Measurements from ENCODE around the gene ATF6B. TPM values are rescaled to one million over a fixed set of nuclear protein-coding genes. Genes with fewer than 3 reads are reported as not detected.
"Not testable (repeated sequence)": the region's sequence is repeated elsewhere in the genome, so short reads cannot be mapped to it uniquely, and the experiment has no call there.

The ATF6B gene
- total and polyA plus RNA-seq, 4 donors, result 20.4 to 99.9 (median 56.6) TPM

DNA sequence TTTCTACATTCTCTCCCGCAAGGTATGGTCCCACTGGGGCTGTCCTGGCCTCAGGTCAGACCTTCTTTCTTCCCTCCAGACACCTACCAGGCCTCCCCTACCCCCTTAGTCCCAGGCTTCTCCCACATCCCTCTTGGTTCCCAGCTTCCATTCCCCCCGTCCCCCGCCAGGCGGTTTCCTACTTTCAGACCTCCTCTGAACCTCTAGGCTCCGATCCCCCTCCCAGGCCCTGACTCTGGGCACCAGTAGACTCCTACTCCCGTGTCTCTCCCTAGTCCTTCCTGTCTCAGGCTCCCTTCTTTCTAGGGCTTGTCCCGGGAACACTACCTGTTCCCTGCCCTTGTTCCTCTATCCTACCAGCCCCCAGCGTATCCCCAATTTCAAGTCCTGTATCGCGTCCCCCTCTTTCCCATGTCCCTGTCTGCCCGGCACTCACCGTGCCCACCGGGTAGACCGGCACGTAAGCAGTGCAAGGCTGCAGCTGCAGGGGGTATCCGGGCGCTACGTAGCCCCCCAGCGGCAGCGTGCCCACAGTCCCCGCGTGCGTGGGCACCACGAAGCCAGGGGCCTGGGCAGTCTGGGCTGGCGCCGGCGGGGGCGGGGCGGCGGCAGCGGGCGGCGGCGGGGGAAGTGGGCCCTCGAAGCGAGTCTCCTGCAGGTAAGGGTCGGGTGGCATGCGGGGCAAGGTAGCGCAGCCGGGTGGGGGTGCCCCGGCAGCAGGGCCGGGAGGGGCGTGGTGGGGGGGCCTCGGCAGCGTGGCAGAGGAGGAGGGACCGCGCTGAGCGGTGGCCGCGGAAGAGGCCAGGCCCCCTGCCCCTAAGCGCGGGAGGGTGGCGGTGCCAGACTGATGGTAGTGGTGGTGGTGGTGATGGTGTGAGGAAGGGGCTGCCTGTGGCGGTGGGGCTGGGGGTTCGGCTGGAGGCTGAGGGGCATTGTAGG lies 22.2 kb upstream of the ATF6B start:
- Histone ChIP-seq H3K4me1 (ENCODE audit: control insufficient read depth, insufficient read depth, low read length) (peaks cover 57% of the 10 kb centered on the region), H3K27ac (ENCODE audit: low read depth, low read length) (no peak overlapping the region), H3K9me3 (ENCODE audit: control insufficient read depth, insufficient read depth, low read length) (no peaks in the 10 kb centered on the region), H3K4me3 (ENCODE audit: low read depth, low read length) (peak overlapping the region; percentile 16), H3K27me3 (ENCODE audit: control insufficient read depth, insufficient read depth, low read length) (peaks cover 19% of the 10 kb centered on the region), H3K36me3 (ENCODE audit: control insufficient read depth, insufficient read depth, low read length) (peaks cover 8% of the 10 kb centered on the region)
- no peak for DNase-seq (ENCODE audit: low read depth in 4 of 6, low spot score in 6 of 6)
- 12% methylated on average over 55 of the region's 55 CpGs for WGBS (ENCODE audit: insufficient coverage)

DNA sequence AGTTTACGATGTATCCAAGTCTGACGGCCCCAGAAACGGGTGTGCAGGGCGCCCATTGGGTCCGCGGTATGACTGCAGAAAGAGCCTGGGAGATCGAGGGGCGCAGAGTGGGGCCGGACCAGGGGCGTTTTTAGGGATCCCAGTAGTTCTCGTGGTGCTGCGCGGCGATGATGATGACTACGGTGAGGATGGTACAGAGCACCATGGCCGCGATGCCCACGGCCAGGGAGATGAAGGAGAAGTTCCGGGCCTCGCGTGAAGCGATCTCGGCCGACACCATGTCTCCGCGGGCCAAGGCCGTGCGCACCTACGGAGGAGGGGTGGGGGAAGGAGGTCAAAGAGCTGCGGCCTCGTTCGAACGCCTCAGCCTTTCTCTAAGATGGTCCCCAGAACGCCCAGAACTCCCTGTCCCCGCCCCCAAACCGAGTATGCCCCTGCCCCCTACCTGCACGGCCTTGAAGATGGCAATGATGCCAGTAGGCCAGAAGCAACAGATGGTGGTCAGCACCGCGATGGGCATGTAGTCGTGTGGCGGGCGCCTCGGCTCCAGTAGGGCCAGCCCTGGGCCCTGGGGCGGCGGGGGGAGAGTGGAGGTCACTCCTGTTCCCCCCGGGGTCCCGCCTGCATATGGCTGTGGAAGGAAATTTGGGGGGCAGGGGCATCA lies 21.2 kb upstream of the ATF6B start:
- H3K27ac ChIP-seq (ENCODE audit: low read depth, low read length), result no peak overlapping the region
- H3K27me3 ChIP-seq (ENCODE audit: control insufficient read depth, insufficient read depth, low read length), result peaks cover 19% of the 10 kb centered on the region
- peak overlapping the region; percentile 43 for H3K4me3 ChIP-seq (ENCODE audit: low read depth, low read length)
- 20% methylated on average over 38 of the region's 47 CpGs for WGBS (ENCODE audit: insufficient coverage)
- DNase-seq (ENCODE audit: low read depth in 4 of 6, low spot score in 6 of 6), result no peak
- peaks cover 48% of the 10 kb centered on the region for H3K4me1 ChIP-seq (ENCODE audit: control insufficient read depth, insufficient read depth, low read length)
- H3K36me3 ChIP-seq (ENCODE audit: control insufficient read depth, insufficient read depth, low read length), result peaks cover 8% of the 10 kb centered on the region
- H3K9me3 ChIP-seq (ENCODE audit: control insufficient read depth, insufficient read depth, low read length), result no peaks in the 10 kb centered on the region

DNA sequence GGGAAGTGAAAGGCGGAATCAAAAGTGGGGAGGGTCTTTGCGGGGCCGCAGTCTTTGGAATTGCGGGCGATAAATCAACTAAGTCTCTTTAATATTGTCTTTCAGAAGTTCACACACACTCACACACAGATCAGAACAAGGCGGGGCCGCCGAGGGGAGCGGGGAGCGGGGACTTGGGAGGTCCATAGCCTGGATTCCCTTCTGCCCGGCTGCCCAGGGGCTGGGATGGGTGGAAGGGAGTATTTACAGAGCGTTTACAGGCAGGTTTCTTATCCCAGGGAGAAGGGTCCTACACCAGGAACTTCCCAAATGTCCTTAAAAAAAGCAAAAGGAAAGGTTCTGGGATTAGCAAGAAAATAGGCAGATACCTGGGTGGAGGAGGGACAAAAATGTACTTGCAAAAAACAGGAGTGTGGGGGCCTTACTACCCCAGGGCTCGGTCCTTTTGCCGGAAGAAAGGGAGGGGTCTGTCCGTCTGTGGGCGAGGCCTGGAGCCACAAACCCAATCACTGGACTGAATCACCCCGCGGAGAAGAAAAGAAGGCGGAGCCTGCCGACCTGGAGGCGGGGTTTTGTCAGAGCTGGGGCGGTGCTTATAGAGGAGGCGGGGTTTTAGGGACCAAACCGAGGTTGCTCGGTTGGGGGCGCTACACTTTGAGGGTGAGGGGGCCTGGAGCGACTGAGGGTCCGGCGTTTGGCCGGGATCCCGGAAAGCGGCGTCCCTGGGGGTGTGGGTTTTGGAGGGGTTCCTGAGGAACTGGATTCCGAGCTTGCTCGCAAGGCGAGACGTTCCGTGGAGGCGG lies 20.4 kb upstream of the ATF6B start:
- H3K4me3 ChIP-seq (ENCODE audit: low read depth, low read length), result peak overlapping the region; percentile 43
- H3K36me3 ChIP-seq (ENCODE audit: control insufficient read depth, insufficient read depth, low read length), result peaks cover 8% of the 10 kb centered on the region
- no peak overlapping the region for H3K27ac ChIP-seq (ENCODE audit: low read depth, low read length)
- 8% methylated on average over 29 of the region's 39 CpGs for WGBS (ENCODE audit: insufficient coverage)
- H3K27me3 ChIP-seq (ENCODE audit: control insufficient read depth, insufficient read depth, low read length), result peaks cover 19% of the 10 kb centered on the region
- peaks cover 46% of the 10 kb centered on the region for H3K4me1 ChIP-seq (ENCODE audit: control insufficient read depth, insufficient read depth, low read length)
- peak in 3 of 6 donors; percentile 22 to 89 (median 86) for DNase-seq (ENCODE audit: low read depth in 4 of 6, low spot score in 6 of 6)
- no peaks in the 10 kb centered on the region for H3K9me3 ChIP-seq (ENCODE audit: control insufficient read depth, insufficient read depth, low read length)

DNA sequence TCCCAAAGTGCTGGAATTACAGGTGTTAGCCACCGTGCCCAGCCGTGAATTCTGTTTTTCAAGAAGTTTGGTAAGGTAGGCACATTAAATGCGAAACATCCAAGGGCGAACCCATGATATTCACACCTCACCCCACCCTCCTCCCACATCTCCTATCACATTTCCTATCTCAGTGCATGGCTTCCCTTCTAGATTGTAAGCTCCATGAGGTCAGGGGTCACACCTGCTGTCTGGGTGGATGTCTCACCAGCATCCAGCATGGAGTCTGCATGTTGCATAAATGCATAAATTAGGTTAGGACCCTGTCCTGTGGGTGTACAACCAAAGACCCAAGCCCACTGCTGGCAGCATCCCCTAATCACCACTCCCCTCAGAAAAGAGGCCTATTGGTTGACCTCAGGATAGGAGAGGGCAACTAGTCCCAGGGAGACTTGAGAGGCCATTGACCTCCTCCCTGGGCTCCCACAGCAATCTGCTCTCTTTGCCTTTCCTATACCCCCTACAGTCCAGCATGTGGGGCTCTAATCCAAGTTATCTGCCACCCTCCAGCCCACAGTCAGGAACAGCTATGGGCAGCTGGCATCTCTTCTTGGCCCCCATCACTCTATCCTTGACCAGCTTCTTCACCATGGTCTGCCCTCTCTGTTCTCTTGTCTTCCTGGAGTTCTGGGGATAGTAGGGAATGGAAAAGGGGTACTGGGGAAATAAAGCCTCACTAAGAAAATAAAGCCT lies 19.5 kb upstream of the ATF6B start:
- peaks cover 37% of the 10 kb centered on the region for H3K4me1 ChIP-seq (ENCODE audit: control insufficient read depth, insufficient read depth, low read length)
- no peaks in the 10 kb centered on the region for H3K9me3 ChIP-seq (ENCODE audit: control insufficient read depth, insufficient read depth, low read length)
- H3K27me3 ChIP-seq (ENCODE audit: control insufficient read depth, insufficient read depth, low read length), result peaks cover 19% of the 10 kb centered on the region
- H3K36me3 ChIP-seq (ENCODE audit: control insufficient read depth, insufficient read depth, low read length), result peaks cover 8% of the 10 kb centered on the region
- no peak for DNase-seq (ENCODE audit: low read depth in 4 of 6, low spot score in 6 of 6)
- no peak overlapping the region for H3K4me3 ChIP-seq (ENCODE audit: low read depth, low read length)
- WGBS (ENCODE audit: insufficient coverage), result no CpG with 5 or more reads among the region's 4 CpGs
- H3K27ac ChIP-seq (ENCODE audit: low read depth, low read length), result no peak overlapping the region

DNA sequence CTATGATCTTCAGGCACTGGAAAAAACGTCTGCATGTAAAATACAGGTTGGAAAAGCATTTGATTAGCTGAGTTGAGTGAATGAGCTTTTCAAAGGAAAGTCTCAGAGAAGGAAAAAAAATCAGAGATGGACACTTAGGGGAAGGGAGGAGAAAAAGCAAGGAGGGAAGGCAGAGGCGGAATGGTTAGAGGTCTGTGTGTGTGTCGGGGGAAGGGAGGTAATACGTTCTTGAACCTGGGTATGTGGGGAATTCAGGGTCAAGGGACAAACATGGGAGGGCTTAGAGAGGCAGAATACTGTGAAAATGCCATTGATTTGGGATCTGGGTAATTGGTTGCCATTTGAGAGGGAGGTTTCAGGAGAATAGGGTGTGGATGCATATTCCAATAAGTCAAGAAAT lies 18.6 kb upstream of the ATF6B start:
- Histone ChIP-seq H3K27me3 (ENCODE audit: control insufficient read depth, insufficient read depth, low read length) (peaks cover 19% of the 10 kb centered on the region), H3K36me3 (ENCODE audit: control insufficient read depth, insufficient read depth, low read length) (peaks cover 8% of the 10 kb centered on the region), H3K9me3 (ENCODE audit: control insufficient read depth, insufficient read depth, low read length) (no peaks in the 10 kb centered on the region), H3K4me1 (ENCODE audit: control insufficient read depth, insufficient read depth, low read length) (peaks cover 29% of the 10 kb centered on the region), H3K4me3 (ENCODE audit: low read depth, low read length) (no peak overlapping the region), H3K27ac (ENCODE audit: low read depth, low read length) (no peak overlapping the region)
- 38% methylated on average over 4 of the region's 4 CpGs for WGBS (ENCODE audit: insufficient coverage)
- DNase-seq (ENCODE audit: low read depth in 4 of 6, low spot score in 6 of 6), result no peak

DNA sequence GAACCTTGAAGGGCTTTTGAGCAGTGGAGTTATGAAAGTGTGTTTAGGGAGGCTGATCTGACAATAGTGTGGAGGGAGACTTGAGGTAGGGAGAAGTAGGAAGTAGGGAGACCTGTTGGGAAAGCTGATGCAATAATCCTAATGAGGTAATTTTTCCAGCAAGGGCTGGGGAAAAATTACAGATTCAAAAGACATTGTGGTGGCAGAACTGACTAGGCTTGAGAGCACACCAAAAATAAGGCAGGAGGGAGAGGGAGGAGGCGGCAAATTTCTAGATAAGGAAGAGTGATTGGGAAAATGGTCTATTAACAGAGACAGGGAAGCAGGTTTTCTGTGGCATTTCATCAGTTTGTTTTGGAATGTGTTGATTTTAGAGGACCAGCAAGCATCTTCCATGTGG lies 18.2 kb upstream of the ATF6B start:
- 100% methylated on average over 1 of the region's 1 CpG for WGBS (ENCODE audit: insufficient coverage)
- Histone ChIP-seq H3K27me3 (ENCODE audit: control insufficient read depth, insufficient read depth, low read length) (peaks cover 19% of the 10 kb centered on the region), H3K27ac (ENCODE audit: low read depth, low read length) (no peak overlapping the region), H3K36me3 (ENCODE audit: control insufficient read depth, insufficient read depth, low read length) (peaks cover 8% of the 10 kb centered on the region), H3K4me3 (ENCODE audit: low read depth, low read length) (no peak overlapping the region), H3K9me3 (ENCODE audit: control insufficient read depth, insufficient read depth, low read length) (no peaks in the 10 kb centered on the region), H3K4me1 (ENCODE audit: control insufficient read depth, insufficient read depth, low read length) (peaks cover 25% of the 10 kb centered on the region)
- DNase-seq (ENCODE audit: low read depth in 4 of 6, low spot score in 6 of 6), result no peak

DNA sequence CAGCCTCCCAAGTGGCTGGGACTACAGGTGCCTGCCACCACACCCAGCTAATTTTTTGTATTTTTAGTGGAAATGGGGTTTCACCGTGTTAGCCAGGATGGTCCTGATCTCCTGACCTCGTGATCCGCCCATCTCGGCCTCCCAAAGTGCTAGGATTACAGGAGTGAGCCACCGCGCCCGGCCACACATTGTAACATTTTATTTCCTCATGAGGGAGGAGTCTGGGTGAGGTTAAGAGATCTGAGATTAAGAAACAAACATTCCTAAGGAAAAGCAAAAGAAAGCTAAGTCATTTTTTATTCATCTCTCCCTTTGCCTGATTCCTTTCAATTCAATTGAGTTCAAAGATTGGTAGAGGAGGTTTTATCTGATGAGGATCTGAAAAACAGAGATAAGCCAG lies 16.2 kb upstream of the ATF6B start:
- peaks cover 11% of the 10 kb centered on the region for H3K4me1 ChIP-seq (ENCODE audit: control insufficient read depth, insufficient read depth, low read length)
- WGBS (ENCODE audit: insufficient coverage), result no CpG with 5 or more reads among the region's 7 CpGs
- H3K9me3 ChIP-seq (ENCODE audit: control insufficient read depth, insufficient read depth, low read length); H3K27ac ChIP-seq (ENCODE audit: low read depth, low read length); H3K4me3 ChIP-seq (ENCODE audit: low read depth, low read length); H3K27me3 ChIP-seq (ENCODE audit: control insufficient read depth, insufficient read depth, low read length); DNase-seq (ENCODE audit: low read depth in 4 of 6, low spot score in 6 of 6); H3K36me3 ChIP-seq (ENCODE audit: control insufficient read depth, insufficient read depth, low read length): not testable (repeated sequence)

DNA sequence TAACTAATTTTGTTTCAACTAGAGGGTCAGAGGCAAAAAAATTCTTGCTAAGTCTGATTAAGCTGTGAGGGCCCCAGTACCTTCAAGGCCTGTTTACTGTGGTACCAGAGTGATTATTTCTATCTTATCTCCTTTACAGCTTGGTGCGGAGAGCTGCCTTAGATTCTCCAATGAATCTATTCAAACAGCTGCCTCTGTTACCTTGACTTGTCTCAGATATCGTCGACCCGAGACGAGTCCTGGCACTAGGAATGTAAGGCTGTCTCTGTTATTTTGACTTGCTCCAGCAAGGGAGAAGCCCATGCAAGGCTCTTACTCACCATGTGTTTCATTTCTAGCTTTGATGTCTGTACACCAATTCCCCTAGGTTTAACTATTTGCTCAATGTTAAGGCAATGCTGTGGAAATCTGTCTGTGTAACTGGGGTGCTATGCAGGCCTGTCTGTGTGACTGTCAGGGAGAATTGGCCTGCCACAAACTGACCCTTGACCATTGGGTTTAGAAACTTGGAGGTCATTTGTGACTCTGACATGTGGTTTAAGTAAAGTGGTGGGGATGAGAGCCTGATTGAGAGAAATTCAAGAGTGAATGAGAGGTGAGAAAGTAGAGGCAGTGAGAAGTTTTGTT lies 12.5 kb upstream of the ATF6B start:
- no peaks in the 10 kb centered on the region for H3K4me1 ChIP-seq (ENCODE audit: control insufficient read depth, insufficient read depth, low read length)
- no peak for DNase-seq (ENCODE audit: low read depth in 4 of 6, low spot score in 6 of 6)
- H3K4me3 ChIP-seq (ENCODE audit: low read depth, low read length), result no peak overlapping the region
- no peaks in the 10 kb centered on the region for H3K9me3 ChIP-seq (ENCODE audit: control insufficient read depth, insufficient read depth, low read length)
- H3K27ac ChIP-seq (ENCODE audit: low read depth, low read length), result no peak overlapping the region
- no peaks in the 10 kb centered on the region for H3K27me3 ChIP-seq (ENCODE audit: control insufficient read depth, insufficient read depth, low read length)
- WGBS (ENCODE audit: insufficient coverage), result 87% methylated on average over 4 of the region's 5 CpGs
- no peaks in the 10 kb centered on the region for H3K36me3 ChIP-seq (ENCODE audit: control insufficient read depth, insufficient read depth, low read length)

DNA sequence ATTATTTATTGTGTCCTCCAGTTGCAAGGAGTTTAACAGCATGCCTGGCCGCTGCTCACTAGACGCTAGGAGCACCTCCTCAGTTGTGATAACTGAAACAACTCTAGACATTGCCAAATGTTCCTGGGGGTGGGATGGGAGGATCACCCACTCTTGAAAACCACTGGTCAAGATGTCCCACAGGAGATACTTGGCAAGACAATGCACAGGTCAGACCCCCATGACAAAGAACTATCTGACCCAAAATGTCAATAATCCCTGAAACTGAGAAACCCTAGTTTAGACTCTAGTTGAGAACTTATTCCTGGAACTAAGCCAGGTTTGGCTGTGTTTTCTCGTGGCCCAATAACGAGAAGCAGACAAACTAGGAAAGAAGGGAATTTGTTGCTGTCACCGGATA lies 11.5 kb upstream of the ATF6B start:
- H3K36me3 ChIP-seq (ENCODE audit: control insufficient read depth, insufficient read depth, low read length), result no peaks in the 10 kb centered on the region
- H3K9me3 ChIP-seq (ENCODE audit: control insufficient read depth, insufficient read depth, low read length), result no peaks in the 10 kb centered on the region
- DNase-seq (ENCODE audit: low read depth in 4 of 6, low spot score in 6 of 6), result no peak
- no peaks in the 10 kb centered on the region for H3K27me3 ChIP-seq (ENCODE audit: control insufficient read depth, insufficient read depth, low read length)
- H3K4me3 ChIP-seq (ENCODE audit: low read depth, low read length), result no peak overlapping the region
- H3K27ac ChIP-seq (ENCODE audit: low read depth, low read length), result no peak overlapping the region
- 38% methylated on average over 2 of the region's 5 CpGs for WGBS (ENCODE audit: insufficient coverage)
- no peaks in the 10 kb centered on the region for H3K4me1 ChIP-seq (ENCODE audit: control insufficient read depth, insufficient read depth, low read length)
